Activated naive CD8-positive, alpha-beta T cell (primary cell): Measurements from ENCODE around the gene CCNH.

Experiments used
- H3K27ac Mint-ChIP-seq: one replicate; pipeline ENCODE4 v1.8.0; 2021; ENCODE audit warnings: mixed read lengths
- H3K27me3 Mint-ChIP-seq: one replicate; pipeline ENCODE4 v1.8.0; 2021; ENCODE audit warnings: mixed read lengths
- H3K36me3 Mint-ChIP-seq: one replicate; pipeline ENCODE4 v1.8.0; 2021; ENCODE audit warnings: mixed read lengths
- H3K4me1 Mint-ChIP-seq: one replicate; pipeline ENCODE4 v1.8.0; 2021; ENCODE audit warnings: low read depth, mixed read lengths
- H3K4me3 Mint-ChIP-seq: one replicate; pipeline ENCODE4 v1.8.0; 2021; ENCODE audit warnings: mild to moderate bottlenecking, mixed read lengths
- H3K9me3 Mint-ChIP-seq: one replicate; pipeline ENCODE4 v1.8.0; 2021; ENCODE audit warnings: low read depth, mixed read lengths

The CCNH gene

DNA sequence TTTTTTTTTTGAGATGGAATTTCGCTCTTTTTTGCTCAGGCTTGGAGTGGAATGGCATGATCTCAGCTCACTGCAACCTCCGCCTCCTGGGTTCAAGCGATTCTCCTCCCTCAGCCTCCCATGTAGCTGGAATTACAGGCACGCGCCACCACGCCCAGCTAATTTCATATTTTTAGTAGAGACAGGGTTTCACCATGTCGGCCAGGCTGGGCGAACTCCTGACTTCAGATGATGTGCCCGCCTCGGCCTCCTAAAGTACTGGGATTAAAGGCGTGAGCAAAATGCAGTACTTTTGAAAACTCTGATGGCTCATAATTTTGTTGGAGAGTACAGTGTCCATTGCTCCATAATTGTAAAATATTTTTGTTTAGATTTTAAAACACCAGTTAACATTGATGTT lies 52.6 kb downstream of the CCNH start:
- H3K36me3 Mint-ChIP-seq, result peaks cover 10% of the 10 kb centered on the region
- H3K4me1 Mint-ChIP-seq, result peaks cover 37% of the 10 kb centered on the region
- no peaks in the 10 kb centered on the region for H3K9me3 Mint-ChIP-seq
- H3K4me3 Mint-ChIP-seq, result no peak overlapping the region
- no peaks in the 10 kb centered on the region for H3K27me3 Mint-ChIP-seq
- H3K27ac Mint-ChIP-seq, result no peak overlapping the region

DNA sequence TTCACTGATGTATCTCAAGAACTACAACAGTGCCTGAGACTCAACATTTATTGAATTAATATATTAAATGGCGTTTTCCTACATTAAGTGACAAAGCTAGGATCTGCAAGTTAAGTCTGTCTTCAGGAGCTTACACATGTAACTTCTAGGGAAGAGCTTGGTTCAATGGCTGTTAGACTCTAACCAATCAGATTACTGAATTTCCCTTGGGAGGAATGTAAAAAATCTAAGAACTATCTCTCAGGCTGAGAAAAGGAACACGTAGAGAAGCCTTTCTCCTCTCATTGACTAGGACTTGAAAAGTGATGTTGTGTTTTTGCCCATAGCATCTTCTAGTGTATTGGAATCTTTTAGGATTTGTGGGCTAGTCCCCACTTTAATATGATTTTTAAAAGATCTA lies 53.6 kb downstream of the CCNH start:
- no peak overlapping the region for H3K4me3 Mint-ChIP-seq
- no peaks in the 10 kb centered on the region for H3K27me3 Mint-ChIP-seq
- H3K4me1 Mint-ChIP-seq, result peaks cover 34% of the 10 kb centered on the region
- no peak overlapping the region for H3K27ac Mint-ChIP-seq
- H3K9me3 Mint-ChIP-seq, result no peaks in the 10 kb centered on the region
- H3K36me3 Mint-ChIP-seq, result peaks cover 13% of the 10 kb centered on the region

DNA sequence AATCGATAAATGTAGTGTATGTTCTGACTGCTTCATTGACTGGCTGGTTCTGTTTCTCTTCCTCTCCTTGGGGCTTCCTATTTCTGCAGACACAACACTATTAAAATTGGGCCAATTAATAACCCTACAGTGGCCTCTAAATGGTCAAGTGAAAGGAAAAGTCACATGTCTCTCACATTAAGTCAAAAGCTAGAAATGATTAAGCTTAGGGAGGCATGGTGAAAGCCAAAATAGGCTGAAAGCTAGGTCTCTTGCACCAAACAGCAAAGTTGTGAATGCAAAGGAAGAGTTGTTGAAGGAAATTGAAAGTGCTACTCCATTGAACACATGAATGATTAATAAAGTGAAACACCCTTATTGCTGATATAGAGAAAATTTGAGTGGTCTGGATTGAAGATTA lies 58.2 kb downstream of the CCNH start:
- no peak overlapping the region for H3K4me3 Mint-ChIP-seq
- no peaks in the 10 kb centered on the region for H3K27me3 Mint-ChIP-seq
- no peaks in the 10 kb centered on the region for H3K9me3 Mint-ChIP-seq
- H3K36me3 Mint-ChIP-seq, result peaks cover 22% of the 10 kb centered on the region
- H3K4me1 Mint-ChIP-seq, result peaks cover 23% of the 10 kb centered on the region
- H3K27ac Mint-ChIP-seq, result peak overlapping the region; percentile 7

DNA sequence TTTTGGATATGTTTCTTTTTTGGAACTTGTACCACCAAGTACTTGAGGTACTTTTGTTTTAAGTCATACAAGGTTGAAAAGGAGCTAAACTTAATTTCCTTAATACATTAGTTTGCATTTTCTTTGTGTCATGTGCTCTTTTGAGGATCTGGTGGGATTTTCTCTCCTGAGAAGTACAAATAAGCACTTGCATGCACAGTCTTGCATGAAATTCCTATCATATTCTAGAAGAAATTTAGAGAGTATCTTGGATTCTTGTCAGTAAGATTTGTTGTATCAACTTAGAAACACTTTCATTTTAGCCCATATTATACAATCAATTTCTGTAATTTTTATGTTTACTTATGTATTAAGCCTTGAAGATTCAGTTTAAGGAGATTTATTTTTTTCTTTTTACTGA lies 64.9 kb downstream of the CCNH start:
- H3K36me3 Mint-ChIP-seq, result peaks cover 18% of the 10 kb centered on the region
- peaks cover 16% of the 10 kb centered on the region for H3K4me1 Mint-ChIP-seq
- H3K27ac Mint-ChIP-seq, result no peak overlapping the region
- H3K4me3 Mint-ChIP-seq, result no peak overlapping the region
- H3K9me3 Mint-ChIP-seq, result peaks cover 3% of the 10 kb centered on the region
- H3K27me3 Mint-ChIP-seq, result no peaks in the 10 kb centered on the region

DNA sequence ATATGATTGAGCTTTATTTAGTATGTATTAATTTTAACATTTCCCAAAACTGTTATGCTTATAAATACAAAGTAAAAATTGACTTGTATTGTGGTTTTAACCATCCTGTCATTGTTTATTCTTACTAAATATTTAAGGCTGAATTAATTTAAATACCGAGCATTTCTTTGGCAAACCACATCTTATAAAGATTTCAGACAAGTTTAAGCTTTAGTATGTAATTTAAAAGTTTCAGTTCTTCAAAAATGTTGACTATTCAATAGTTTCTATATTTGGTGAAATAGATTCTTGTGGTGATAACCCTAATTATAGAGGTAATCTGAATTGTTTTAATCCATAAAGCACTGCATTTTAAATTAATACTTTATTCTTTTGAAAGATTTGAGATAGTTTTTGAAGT lies 65.5 kb downstream of the CCNH start:
- Mint-ChIP-seq H3K4me1 (peaks cover 19% of the 10 kb centered on the region), H3K27ac (no peak overlapping the region), H3K4me3 (no peak overlapping the region), H3K27me3 (no peaks in the 10 kb centered on the region), H3K9me3 (peaks cover 3% of the 10 kb centered on the region), H3K36me3 (peaks cover 19% of the 10 kb centered on the region)
